ENCODE data around the gene PTPRK.

The PTPRK gene

DNA sequence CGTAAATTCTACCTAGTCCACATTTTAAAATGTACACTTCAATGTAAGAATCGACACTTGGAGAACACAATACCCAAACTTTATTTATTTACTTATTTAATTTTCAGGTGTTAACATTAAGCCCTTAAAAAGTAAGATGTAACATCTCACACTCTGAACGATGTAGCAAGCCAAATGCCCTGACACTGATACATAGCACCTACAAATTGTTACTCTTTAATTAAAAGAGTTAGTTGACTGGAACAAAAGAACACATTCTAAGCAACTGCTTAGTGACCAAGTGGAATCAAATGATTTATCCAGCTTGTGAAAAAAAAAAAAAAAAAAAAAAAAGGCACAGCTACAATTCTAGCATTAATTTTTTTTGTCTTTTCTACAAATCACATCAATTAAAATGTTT, 327.4 kb downstream of the PTPRK start:
- no peak for TF ChIP-seq ZNF274 (IDR thresholded peaks at IDR 0.05; ENCODE audit: low read depth, low read length)
- no peak overlapping the region for H3K4me3 ChIP-seq (ENCODE audit: low read length)

- no peak for TF ChIP-seq ZNF274 (IDR thresholded peaks at IDR 0.05; ENCODE audit: low read depth, low read length)
- no peak overlapping the region for H3K4me3 ChIP-seq (ENCODE audit: low read length)
Measured at GRCh38 chr6:128188678-128189077, 331.7 kb downstream of the PTPRK start.

DNA sequence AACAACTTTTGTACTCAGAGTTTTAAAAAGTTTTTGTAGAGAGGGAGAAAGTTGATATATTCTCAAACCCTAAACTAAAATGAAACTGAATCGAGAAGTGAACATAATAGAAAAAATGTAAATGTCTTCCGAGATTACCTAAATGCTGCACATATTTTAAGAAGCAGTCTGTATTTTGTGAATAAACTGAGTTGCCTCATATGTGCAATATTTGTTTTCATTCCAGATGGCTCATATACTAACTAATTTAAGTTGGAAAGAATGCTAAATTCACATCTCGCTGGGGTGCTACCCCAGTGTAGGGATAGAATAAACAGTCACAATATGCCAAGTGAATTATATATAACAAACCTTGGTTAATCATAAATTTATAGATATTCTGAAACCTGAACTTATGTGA, 333.7 kb downstream of the PTPRK start:
- H3K4me3 ChIP-seq (ENCODE audit: low read length): no peak overlapping the region
- TF ChIP-seq ZNF274 (IDR thresholded peaks at IDR 0.05; ENCODE audit: low read depth, low read length): no peak

DNA sequence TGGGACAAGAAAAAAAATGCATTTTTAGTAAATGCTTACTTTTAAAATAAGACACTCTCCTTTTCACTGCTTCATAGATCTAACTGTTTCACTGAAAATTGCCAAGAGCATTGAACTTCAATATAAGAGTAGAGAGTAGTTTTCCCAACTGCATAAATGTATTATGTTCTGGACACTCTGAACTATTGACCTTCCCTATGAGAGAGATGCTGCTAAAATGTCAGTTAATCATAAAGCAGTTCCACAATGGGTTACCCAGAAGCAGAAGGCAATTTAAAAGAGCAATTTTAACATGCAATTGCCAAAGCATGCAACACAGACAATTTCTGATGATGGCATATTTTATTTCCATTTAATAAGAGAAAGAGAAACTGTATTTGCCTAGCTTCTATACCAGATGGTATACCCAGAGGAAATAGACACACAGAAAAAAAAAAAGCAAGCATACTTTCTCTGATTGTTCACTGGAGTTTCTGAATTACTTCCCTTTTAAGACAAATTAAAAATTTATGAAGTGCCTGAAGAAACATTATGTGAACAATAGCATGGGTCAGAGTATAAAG, 340.4 kb downstream of the PTPRK start:
- TF ChIP-seq ZNF274 (IDR thresholded peaks at IDR 0.05; ENCODE audit: low read depth, low read length): no peak
- no peak overlapping the region for H3K4me3 ChIP-seq (ENCODE audit: low read length)

DNA sequence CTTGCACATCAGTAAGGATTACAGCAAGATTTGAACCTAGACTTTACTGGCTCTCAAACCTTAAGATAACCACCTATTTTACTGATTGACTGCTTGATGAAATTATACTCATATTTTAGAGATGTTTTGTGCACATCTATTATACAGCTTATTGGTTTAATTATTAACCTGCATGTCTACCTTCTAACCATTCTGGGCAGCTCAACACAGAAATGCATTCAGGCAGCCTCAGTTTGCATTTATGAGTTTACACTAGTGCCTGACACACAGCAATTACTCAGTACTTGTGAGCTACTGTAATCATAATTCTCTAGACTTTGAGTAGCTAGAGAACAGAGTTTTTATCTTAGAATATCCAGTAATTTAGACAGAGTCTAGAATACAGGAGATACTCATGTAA, 345.7 kb downstream of the PTPRK start:
- TF ChIP-seq ZNF274 (IDR thresholded peaks at IDR 0.05; ENCODE audit: low read depth, low read length): no peak
- no peak overlapping the region for H3K4me3 ChIP-seq (ENCODE audit: low read length)

- H3K4me3 ChIP-seq (ENCODE audit: low read length): no peak overlapping the region
- no peak for TF ChIP-seq ZNF274 (IDR thresholded peaks at IDR 0.05; ENCODE audit: low read depth, low read length)
Measured at GRCh38 chr6:128172752-128173682, 347.4 kb downstream of the PTPRK start.

DNA sequence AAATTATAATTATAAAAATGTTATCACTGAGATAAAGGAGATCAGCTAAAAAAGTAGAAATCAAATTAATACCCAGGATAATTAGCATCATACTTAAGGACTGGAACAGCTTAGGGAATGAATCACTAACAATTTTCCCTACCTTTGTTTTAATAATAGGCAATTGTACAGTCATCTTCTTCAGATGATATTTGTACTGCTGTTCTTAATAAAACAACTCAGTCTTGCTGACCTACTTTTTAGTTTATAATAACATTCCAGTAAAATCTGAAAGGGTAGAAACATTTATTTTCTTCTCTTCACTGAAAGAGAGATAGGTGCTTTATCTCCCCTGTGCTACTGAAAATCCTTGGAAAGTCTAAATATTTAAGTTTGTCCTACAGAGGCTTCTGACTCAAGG, 348.3 kb downstream of the PTPRK start:
- no peak for TF ChIP-seq ZNF274 (IDR thresholded peaks at IDR 0.05; ENCODE audit: low read depth, low read length)
- H3K4me3 ChIP-seq (ENCODE audit: low read length): no peak overlapping the region

DNA sequence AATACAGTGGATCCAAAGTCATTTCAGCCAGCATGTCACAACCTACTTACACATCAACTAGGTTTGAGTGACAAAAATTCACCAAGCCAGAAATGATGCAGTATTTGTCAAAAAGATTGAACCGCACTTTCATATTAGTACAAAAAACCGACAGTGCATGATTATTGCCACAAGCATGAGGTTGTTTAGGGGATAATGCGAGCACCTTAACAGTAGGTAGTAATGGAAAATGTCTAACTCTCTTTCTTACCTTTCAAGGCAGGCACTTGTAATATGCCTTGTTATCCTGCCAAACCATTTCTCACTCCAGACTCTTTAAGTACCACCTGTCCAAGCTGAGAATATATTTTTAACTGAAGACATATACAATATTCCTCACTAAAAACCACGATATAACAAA, 349.2 kb downstream of the PTPRK start:
- TF ChIP-seq ZNF274 (IDR thresholded peaks at IDR 0.05; ENCODE audit: low read depth, low read length): no peak

DNA sequence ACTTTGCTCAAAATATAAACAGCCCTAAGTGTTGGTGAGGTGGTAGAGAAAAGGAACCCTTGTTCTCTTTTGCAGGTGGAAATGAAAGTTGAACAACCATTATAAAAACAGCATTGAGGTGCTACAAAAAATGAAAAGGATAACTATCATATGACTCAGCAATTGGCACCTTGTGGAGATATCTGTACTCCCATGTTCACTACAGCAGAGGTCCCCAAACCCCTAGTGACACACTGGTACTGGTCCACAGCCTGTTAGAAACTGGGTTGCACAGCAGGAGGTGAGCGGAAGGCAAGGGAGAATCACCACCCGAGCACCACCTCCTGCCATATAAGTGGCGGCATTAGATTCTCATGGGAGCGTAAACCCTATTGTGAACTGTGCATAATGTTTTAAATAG, 352.2 kb downstream of the PTPRK start:
- no peak for TF ChIP-seq ZNF274 (IDR thresholded peaks at IDR 0.05; ENCODE audit: low read depth, low read length)
- H3K4me3 ChIP-seq (ENCODE audit: low read length): no peak overlapping the region

More for the DNA sequence above, 349.2 kb downstream of the PTPRK start:
- H3K4me3 ChIP-seq (ENCODE audit: low read length): no peak overlapping the region

GRCh38 chr6:128167552-128167951, 352.8 kb downstream of the PTPRK start:
- no peak for TF ChIP-seq ZNF274 (IDR thresholded peaks at IDR 0.05; ENCODE audit: low read depth, low read length)
- no peak overlapping the region for H3K4me3 ChIP-seq (ENCODE audit: low read length)

DNA sequence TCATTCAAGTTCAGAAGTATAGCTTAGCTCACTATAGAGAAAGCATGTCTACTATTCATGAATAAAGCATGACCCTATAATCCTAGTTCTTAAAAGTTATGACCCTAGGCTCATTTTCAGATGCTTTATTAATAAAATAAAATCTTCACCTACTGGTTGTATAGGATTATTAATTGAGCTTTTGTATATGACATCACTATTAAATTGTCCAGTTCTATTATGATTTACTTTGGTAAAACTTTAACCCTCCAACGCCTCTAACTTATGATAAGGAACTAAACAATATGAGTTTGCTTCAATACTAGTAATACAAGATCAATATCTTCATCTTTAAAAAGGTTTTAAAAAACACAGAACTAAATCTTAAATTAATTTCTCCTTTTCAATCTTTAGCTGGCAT, 356.1 kb downstream of the PTPRK start:
- TF ChIP-seq ZNF274 (IDR thresholded peaks at IDR 0.05; ENCODE audit: low read depth, low read length): no peak
- no peak overlapping the region for H3K4me3 ChIP-seq (ENCODE audit: low read length)

DNA sequence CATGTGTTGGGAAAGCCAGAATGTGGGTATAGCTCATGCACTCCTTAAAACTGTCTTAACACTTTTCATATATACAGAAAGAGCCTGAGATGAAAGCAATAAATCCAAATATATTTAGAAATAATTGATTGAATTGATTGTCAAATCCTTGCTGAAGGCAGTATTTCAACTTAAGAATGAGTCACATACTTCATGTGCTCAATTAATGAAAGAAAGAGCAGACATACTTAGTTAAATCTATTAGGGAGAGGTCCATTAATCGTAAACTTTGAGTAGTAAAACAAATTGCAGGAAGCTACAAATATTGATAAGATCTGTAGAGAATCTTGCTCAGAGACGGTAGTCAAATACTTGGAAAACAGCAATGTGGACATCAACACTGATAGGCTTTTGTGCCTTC, 358.0 kb downstream of the PTPRK start:
- H3K4me3 ChIP-seq (ENCODE audit: low read length): no peak overlapping the region
- TF ChIP-seq ZNF274 (IDR thresholded peaks at IDR 0.05; ENCODE audit: low read depth, low read length): no peak

DNA sequence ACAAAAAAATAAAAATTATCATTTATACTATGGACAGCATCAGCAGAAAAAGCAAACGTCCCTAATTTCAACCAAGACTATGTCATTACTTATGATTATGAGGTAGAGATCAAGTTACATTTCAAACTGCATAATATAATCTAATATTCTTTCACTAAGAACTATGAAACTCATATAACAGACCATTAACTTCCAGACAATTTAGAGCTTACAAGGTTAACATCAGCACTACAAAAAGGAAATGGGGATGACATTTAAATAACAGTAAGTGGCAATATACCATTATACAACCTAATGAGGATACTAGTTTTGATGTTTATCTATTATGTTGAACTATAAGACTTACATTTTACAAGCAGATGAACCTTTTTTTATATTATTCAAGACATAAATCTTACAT, 358.6 kb downstream of the PTPRK start:
- TF ChIP-seq ZNF274 (IDR thresholded peaks at IDR 0.05; ENCODE audit: low read depth, low read length): no peak
- no peak overlapping the region for H3K4me3 ChIP-seq (ENCODE audit: low read length)

DNA sequence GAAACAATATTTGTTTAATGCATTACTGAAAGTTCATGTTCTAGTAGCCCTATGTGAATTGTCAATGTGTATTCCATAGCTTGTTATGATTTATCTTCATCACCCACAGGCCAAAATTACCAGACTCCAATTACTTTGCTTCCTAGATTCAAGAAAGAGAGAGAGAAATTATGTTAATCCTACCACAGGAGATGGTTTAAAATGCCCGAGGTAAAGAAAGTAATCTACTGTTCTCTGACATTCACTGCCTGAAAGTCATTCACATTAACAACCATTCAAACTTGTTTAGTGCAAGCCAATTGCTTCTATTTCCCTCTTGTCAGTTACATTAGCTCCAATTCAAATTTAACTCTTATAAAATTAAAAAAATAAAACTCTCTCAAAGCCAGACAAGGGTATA, 359.1 kb downstream of the PTPRK start:
- no peak for TF ChIP-seq ZNF274 (IDR thresholded peaks at IDR 0.05; ENCODE audit: low read depth, low read length)
- no peak overlapping the region for H3K4me3 ChIP-seq (ENCODE audit: low read length)

GRCh38 chr6:128158496-128158895, 361.9 kb downstream of the PTPRK start:
- no peak for TF ChIP-seq ZNF274 (IDR thresholded peaks at IDR 0.05; ENCODE audit: low read depth, low read length)

More at GRCh38 chr6:128158496-128158895, 361.9 kb downstream of the PTPRK start:
- H3K4me3 ChIP-seq (ENCODE audit: low read length): no peak overlapping the region
